SK-N-DZ (cell line): ENCODE measurements around the gene ITGB6. TPM values are rescaled to one million over a fixed set of nuclear protein-coding genes. Genes with fewer than 3 reads are reported as not detected.

Experiments used
- DNase-seq: peaks from one replicate; pipeline ENCODE4 v3.0.0-alpha.2; 2015; ENCODE audit warnings: low spot score
- polyA plus RNA-seq, 2 experiments: library from polyadenylated mRNA; depleted of rRNA; stranded (reverse); fragments of >200 nt; gene quantifications; 2 replicates each; pipeline ENCODE4 v1.2.3, GENCODE V29; 2014

ITGB6 gene, protein sequence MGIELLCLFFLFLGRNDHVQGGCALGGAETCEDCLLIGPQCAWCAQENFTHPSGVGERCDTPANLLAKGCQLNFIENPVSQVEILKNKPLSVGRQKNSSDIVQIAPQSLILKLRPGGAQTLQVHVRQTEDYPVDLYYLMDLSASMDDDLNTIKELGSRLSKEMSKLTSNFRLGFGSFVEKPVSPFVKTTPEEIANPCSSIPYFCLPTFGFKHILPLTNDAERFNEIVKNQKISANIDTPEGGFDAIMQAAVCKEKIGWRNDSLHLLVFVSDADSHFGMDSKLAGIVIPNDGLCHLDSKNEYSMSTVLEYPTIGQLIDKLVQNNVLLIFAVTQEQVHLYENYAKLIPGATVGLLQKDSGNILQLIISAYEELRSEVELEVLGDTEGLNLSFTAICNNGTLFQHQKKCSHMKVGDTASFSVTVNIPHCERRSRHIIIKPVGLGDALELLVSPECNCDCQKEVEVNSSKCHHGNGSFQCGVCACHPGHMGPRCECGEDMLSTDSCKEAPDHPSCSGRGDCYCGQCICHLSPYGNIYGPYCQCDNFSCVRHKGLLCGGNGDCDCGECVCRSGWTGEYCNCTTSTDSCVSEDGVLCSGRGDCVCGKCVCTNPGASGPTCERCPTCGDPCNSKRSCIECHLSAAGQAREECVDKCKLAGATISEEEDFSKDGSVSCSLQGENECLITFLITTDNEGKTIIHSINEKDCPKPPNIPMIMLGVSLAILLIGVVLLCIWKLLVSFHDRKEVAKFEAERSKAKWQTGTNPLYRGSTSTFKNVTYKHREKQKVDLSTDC
- not detected in 2 replicates for polyA plus RNA-seq (2014; cell fraction: cytosol; rRNA removed)
- polyA plus RNA-seq (2014; cell fraction: nucleus; rRNA removed) = not detected in 2 replicates

DNA sequence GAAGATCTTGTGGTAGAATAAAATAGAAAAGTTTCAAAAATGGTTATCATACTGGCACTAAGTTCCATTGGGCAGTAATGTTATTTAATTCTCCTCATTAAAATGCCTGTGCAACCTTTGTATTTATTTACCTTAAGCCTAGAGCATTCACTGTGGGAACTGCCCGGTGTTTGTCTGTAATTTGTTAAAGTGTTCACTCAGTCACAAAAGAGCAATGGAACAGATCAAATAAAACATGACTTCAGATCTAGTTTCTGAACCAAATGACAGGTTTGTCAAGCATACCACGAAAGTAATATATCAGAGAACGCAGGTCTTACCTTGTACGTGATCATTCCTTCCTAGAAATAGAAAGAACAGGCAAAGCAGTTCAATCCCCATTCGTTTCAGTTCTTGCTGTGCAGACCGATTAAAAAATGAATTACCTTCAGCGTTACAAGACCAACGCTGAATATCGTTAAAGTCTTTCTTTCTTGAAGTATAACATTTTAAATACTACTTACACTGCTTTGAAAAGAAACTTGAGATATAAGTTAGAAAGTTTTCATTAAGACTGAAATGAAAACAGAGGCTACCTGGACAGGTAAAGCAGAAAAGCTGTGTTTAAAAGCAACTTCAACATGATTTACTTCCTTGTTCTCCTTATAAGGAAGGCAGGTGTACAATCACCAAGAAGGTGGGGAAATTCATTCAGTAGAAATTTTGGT is at the start of gene ITGB6:
ITGB6 (minus strand) TSS at position 590 of the 707 bp plus-strand sequence; CDS start at position 381, 209 bp downstream.
- no peak for DNase-seq

DNA sequence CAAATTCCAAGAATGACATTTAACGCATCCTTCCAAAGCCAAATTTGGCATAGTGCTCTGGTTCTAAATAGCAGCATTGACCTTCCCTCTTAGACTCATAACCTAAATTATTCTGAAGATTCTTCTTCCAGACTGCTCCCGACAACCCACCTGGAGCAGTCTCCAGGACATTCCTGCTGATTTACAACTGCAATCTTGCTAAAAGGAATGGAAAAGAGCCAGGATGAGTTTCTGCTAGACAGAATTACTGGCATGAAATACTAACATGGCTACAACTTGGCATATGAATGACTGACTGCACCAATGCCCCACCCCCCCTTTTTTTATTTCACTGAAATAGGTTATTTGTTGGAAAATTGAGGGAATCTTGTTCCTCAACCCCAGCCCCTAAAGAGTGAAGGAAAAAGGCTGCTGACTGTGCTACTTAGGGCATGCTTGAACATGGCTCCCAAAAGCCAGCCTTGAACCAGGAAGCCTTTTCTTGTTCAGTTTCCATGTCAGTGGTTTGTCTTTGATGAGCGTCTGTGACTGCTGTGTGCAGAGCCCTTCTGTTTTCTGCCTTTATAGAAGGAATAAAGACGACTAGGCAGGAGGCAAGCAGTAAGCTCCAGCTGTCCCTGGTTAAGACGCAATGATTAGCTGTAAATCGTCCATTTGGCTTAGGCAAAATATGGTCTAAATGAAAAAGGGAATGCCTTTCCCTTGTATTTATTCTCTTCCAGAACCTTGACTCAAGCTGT is 47.4 kb upstream of the ITGB6 start:
- DNase-seq = no peak

DNA sequence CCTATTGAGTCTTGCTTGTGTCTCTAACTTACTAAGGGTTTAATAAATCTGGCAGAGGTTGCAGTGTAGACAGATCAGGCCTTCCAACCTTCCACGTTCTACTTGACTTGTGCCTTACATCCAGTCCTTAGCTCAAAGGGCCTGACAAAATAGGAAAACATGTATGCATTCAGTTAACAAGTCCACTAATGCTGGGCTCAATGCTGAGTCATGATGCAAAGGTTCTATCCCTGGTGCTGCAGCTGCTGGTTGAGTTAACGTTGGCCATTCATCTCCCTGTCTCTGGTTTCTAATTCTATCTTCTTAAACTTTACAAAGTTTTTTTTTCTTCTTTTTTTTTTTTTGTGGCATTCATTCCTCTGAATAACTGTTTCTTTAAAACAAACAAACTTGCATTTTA is 46.3 kb upstream of the ITGB6 start:
- DNase-seq = no peak

DNA sequence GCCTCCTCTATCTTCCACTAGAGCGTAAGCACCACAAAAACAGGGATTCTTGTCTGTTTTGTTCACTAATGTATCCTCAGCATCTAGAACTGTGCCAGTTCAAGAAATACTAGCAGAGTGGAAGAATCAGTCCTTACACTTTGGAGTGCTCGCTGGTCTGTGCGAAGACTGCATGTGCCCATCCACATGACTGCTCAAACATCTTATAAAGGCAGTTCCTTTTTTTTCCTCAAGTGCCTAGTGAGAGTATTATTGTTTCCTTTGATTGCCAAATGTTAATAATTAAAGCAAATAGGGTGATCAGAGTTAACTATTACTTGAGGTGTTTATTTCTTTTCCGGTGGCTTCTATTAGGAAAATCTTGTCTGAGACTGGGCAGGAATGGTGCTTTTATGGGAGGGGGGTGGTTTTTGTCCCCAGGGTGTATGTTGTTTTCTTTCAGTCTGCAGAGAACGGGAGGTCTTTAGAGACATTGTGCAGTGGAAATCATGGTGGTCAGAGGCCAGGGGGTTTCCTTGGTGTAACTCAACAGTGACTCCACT is 45.6 kb upstream of the ITGB6 start:
- DNase-seq = no peak

DNA sequence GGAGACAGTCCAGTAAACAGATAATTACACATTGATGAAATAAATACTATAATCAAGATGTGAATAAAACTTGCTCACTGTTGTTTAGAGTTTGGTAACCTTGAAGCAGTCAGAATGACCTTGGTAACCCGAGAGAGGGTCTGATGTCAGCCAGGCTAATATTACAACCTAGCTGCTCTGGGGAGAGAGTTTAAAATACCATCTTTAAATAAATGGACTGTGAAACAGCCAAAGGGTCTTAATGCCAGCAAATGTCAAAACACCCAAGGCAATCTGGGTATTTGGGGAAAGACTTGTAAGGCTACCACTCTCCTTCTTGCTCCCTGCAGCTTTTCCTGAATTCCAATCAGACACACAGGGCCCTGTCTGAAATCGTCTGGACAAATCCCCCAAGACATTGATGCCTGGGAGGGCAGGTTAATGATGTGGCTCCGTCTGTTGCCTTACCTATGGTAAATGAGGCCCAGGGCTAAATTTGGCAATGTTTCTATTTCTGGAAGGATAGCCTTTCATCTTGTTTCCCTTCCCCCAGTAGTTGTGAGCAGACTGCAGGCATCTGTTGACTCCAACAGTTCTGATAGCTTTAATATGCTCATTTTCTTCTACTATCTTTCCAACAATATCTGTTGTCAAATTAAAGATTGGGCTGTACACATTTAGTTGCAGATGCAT is 43.0 kb upstream of the ITGB6 start:
- DNase-seq = no peak

DNA sequence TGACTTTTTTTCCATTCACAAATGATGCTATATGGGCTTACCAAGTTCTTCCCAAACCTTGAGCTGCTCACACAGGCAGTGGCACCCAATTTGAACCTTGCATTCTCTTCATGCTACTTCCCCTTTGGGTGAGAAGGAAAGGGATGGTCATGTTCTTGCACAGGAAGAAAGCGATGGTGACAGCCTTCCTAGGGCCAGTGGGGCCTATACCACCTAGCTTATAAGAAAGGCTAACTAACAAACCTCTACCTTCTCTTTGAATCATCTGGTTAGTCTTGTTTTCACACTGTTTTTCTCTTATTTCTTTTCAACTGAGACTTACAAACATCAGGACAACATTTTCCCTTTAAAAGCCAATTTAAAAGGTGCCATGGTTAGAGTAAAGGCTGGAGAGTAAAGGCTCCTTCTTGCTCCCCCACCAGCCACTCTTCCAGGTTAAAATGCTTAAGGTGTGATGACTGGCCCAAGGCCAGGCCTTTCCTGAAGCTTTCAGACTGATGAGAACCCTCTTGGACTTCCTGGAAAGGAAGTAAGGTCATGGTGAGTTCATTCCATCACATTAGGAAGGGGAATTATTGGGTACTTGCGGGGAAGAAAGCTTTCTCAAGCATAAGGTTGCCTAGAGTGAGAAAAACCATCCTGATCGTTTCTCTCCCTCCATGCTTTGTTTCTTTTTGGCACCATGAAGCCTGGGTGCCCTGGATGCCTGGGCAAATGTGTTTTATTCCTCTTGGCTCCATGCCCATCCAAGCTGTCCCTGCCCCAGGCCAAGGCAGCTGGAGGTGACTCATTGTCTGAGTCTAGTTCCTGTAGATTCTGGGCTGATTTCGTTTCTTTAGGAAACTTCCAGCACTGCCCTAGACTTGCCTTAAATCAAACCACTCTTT is 41.4 kb upstream of the ITGB6 start:
- DNase-seq = no peak

DNA sequence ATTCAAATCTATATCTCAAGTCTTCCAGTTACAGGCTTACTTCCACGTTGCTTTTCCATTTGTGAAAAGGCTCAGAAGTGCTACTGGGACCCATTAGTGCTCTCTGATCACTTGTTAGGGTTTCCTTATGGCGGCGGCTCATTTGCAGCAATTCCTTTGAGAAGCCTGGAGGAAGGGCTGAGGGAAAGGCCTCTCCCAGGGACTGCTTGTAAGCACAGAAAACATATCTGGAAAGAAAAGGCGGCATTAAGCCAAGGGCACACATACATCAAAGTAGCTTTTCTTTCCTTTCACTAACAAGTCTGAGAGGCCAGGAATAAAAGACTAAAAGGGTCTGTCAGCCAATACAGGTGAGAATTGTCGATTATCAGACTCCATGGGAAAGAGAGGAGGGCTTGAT is 39.4 kb upstream of the ITGB6 start:
- DNase-seq = no peak

DNA sequence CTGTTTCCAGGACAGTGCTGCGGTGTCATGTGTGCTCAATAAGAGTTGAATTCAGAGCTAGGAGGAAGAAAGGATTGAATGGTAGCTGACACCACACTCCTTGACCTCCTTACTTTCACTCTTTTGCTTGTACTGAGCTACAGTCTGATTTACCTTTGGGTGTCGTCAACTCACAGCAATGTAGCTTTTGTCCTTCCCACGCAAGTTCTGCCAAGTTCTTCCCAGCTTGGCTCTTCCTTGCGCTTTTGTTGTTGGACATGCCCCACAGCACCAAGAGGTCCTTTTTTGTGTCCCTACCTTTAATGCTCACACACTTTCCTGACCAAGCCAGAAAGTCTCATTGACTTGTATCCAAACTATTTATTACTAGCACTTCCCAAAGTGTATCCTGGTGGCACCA is 38.3 kb upstream of the ITGB6 start:
- DNase-seq = no peak

DNA sequence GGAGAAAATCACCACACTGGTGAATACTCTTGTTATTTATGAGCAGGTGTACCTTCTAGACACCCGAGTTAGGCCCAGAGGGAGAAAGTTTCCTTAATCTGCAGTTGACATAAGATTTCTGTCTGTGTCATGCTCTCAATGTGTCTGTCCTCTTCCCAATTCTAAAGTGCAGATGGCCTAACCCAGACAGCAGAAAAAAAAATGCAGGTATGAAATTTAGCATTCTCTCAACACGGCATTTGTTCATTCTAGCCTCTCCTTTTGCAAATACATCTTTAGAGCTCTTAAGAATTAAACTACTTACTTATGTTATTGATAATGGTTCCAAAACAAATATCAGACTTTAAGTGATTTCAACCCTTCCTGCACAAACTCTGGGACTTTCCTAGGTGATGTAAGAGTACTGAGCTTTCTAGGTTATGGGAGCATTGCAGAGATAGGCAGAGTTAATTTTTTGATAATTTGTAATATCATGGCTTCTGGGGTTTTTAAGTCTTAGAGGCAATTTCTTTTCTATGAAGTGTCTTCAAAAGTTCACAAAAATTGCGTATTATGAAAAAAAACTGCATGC is 32.9 kb upstream of the ITGB6 start:
- DNase-seq = no peak

DNA sequence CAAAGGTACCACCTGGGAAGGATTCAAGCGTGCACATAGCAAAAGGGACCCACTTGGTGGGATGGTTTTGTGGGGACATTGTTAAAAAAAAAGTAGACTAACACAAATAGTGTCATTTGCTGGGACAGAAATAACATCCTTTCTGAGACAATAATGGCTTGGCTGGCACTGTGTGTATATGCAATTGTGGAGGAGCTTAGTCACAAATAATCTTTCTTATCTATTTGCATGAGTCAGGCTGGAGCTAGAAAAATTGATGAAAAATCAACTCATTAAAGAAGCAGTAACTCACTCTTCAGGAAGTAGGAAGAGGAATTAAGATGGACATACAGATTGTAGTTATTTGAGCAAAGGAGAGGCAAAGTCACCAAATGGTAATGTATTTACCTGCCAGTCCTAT is 29.5 kb upstream of the ITGB6 start:
- no peak for DNase-seq

DNA sequence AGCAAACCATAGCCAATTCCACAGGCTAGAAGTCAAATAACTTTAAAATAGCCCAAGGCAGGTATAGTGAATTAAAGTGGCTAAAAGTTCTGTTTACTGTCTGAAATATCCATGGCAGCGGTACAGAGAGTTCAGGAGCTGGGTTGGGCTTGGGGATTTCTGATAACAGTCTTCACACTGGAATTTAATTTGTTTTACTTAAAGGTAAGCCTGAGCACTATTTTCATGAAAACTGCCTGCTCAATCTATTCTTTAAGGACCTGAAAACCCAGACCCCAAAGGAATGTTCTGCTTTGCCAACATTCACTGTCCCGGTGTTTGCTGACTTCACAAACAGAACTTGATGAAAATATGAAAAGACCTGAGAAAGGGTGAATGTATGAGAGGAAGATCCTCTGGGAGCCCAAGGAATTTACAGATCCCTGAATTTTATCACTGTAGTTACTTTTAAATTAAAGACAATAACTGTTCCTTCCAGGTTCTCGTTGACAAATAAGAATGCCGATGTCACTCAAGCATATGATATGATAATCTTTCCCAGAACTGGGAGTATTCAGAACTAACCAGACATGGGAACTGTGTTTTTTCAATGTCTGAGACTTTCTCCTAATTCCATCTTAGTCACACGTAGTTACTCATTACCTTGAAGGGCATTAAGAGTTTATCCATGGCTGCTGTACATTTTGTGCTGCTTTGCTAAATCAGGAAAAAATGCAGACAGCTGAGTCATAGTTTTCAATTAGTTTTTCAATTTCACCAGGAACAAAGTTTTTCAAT is 28.3 kb upstream of the ITGB6 start:
- no peak for DNase-seq

DNA sequence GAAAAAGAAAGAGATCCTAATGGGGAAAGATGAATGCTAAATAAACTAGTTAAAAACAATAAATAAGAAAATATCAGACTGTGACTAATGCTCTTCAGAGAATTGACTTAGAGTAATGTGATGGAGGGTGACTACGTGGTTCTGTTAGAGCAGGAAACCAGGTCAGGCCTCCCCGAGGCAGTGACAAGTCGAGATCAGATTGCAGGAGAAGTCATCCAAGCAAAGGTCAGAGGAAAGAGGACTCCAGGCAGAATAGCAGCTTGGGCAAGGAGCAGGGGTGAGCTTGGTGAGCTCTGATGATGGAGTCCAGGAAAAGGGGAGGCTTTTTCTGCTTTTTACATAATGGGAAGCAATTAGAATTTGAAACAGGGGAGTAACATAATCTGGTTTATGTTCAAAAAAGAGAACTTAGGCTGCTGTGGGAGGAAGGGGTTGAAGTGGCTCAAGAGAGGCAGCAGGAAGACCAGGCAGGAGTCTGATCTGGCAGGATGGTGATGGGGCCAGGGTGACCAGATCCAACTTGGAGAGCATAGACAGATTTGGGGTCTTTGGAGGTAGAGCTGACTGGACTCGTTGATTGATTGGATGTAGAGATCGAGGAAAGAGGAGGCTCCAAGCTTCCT is 27.3 kb upstream of the ITGB6 start:
- no peak for DNase-seq

DNA sequence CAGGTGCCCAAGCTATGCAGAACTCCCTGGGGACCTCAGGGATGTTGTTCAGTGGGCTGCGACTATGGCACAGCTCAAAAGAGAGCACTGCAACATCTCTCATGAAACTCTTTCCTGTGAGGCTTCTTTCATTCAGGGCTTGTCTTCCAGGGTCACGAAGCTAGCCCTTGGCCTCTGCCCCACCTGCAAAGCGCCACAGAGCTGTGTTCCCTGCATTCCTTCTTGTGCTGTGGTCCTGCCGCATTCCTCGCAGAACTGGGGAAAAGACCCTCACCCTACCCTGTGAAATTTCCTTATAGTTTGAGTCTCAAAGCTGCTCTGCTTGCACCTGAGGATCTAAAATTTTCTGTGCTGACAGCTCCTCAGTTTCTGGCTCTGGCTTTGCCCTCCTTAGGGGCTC is 26.3 kb upstream of the ITGB6 start:
- DNase-seq = no peak

DNA sequence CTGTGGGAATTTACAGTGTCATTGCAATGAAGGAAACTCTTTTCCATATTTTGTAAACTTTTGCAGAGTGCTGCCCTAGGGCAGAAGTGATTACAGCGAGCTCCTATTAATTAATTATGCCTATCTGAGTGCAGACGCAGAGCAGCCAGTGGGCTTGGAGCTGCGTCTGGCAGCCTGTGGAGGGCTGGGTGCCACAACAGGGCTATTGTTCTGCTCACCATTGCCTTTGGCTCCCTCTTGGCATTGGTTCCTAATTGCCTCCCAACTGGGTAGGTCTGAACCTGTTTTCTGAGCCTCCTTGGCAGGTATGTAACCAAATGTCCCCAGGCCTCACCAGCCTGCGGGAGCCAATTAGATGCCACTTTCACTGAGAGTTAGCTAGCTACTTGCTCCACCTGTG is 25.6 kb upstream of the ITGB6 start:
- no peak for DNase-seq

DNA sequence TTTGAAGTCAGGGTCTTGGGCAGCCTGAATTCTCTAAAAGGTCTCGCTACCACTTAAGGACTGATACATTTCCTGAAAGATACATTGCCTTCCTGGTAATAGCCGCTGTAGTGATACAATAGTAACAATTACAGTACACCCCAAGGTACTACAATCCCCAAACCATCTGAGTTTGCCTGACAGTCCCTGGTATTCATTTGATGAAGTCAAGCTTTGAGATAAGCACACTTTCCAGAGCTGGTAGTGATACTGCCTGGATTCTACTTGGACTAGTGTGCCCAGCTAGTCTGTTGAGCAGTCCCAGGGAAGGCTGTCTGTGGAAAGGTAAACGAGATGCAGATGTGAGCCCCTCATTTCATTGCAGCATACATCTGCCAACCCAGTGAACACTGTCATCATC is 24.4 kb upstream of the ITGB6 start:
- DNase-seq = no peak

DNA sequence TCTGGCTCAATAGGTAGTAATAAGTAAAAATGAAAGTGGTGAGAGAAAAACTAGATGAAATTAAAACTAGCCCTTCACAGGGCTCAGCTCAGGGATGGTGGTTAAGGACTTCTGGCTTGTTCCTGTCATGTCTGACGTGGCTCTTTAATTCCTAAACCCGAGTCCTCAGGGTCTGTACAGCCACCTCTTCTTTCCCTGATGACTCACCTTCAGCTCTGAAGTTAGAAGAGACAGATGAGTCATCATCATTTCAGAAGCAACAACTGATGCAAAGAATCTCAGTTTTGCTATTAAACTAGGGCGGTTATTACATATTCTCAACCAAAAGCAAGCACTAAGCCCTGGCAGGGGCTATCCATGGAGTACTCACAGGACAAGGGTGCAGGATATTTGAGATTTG is 24.0 kb upstream of the ITGB6 start:
- DNase-seq = no peak

DNA sequence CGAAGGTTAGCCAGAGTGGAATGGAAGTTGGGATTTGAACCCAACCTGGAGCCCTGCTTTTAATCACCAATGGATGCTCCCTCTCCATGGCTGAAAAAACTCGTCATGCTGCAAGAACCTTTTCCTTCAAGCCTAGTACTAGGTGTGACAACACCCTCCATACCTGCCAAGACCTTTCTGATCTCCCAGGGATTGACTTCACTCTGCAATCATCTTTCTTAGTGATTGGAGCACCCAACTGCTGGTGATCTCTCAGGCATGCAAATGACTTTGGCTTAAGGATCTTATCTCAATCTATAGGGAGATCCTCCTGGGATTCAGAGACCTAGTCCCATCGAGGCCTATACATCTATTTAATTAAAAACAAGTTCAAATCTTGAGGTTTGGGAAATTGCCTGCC is 23.5 kb upstream of the ITGB6 start:
- DNase-seq = no peak
